GM12865 (cell line): ENCODE results near the gene PRLR.

Source experiments
- DNase-seq: peaks from one replicate; pipeline ENCODE4 v3.0.0; 2010; ENCODE audit warnings: low read depth
- H3K4me3 ChIP-seq: 2 replicates; pipeline ENCODE4 v1.5.1; 2011; ENCODE audit warnings: mild to moderate bottlenecking, low read depth, low read length, control low read depth
- TF ChIP-seq, protein P1 (sequence below): IDR thresholded peaks from 2 replicates; pipeline ENCODE4 v1.5.1; 2011; ENCODE audit warnings: low read length, control low read depth, low read depth, inconsistent platforms; ENCODE audit not compliant: insufficient read depth; ENCODE audit errors: missing control alignments

The PRLR gene

DNA sequence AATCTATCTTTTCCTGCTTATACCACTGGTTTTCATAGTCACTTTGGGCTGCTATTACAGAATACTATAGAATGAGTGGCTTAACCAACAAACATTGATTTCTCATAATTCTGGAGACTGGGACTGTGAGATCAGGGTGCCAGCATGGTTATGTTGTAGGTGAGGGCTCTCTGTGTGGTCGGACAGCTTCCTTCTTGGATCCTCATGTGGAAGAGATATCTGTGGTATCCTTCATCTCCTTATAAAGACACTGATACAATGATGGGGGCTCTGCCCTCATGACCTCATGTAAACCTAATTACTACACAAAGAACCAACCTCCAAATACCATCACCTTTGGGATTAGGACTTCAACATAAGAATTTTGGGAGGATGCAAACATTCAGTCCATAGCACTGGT, 13.9 kb upstream of the PRLR start:
- no peak overlapping the region for H3K4me3 ChIP-seq
- TF ChIP-seq, protein P1, sequence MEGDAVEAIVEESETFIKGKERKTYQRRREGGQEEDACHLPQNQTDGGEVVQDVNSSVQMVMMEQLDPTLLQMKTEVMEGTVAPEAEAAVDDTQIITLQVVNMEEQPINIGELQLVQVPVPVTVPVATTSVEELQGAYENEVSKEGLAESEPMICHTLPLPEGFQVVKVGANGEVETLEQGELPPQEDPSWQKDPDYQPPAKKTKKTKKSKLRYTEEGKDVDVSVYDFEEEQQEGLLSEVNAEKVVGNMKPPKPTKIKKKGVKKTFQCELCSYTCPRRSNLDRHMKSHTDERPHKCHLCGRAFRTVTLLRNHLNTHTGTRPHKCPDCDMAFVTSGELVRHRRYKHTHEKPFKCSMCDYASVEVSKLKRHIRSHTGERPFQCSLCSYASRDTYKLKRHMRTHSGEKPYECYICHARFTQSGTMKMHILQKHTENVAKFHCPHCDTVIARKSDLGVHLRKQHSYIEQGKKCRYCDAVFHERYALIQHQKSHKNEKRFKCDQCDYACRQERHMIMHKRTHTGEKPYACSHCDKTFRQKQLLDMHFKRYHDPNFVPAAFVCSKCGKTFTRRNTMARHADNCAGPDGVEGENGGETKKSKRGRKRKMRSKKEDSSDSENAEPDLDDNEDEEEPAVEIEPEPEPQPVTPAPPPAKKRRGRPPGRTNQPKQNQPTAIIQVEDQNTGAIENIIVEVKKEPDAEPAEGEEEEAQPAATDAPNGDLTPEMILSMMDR = no peak
- no peak for DNase-seq

DNA sequence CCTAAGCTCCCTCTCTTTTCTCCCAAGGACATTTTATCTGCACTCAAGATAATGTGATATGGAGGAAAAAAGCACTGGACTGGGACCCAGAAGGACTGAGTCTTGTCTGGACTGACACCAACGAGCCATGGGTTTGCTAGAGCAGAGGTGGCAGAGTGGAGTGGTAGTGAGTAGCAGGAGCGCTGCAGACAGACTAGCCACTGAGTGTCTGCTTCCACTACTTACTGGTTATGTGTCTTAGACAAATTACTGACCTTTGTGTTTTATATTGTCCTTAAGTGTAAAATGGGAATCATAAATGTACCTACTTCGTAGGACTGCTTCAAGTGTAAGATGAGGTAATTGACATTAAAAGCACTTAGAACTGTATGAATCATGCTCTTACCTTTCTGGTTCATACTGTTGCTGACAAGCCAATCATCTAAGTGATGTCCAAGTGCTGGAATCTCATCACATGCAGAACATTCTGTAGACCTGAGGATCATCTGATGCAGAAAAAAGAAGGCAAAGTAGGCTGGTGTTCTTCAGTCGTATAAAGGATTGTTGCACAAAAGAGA, 12.5 kb upstream of the PRLR start:
- DNase-seq = no peak
- H3K4me3 ChIP-seq = no peak overlapping the region
- TF ChIP-seq, protein P1 = no peak

DNA sequence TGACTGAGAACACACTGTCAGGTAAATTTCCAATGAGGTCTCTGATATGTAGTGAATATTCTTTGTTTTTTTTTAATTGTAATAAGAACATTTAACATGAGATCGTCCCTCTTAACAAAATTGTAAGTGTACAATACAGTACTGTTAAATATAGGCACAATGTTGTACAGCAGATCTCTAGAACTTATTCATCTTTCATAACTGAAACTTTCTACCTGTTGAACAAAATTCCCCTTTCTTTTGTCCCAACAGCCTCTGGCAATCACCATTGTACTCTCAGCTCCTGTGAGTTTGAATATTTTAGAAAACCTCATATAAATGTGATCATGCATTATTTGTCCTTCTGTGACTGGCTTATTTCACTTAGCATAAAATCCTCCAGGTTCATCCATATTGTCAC, 10.6 kb upstream of the PRLR start:
- no peak overlapping the region for H3K4me3 ChIP-seq
- DNase-seq = no peak
- TF ChIP-seq, protein P1 = no peak

DNA sequence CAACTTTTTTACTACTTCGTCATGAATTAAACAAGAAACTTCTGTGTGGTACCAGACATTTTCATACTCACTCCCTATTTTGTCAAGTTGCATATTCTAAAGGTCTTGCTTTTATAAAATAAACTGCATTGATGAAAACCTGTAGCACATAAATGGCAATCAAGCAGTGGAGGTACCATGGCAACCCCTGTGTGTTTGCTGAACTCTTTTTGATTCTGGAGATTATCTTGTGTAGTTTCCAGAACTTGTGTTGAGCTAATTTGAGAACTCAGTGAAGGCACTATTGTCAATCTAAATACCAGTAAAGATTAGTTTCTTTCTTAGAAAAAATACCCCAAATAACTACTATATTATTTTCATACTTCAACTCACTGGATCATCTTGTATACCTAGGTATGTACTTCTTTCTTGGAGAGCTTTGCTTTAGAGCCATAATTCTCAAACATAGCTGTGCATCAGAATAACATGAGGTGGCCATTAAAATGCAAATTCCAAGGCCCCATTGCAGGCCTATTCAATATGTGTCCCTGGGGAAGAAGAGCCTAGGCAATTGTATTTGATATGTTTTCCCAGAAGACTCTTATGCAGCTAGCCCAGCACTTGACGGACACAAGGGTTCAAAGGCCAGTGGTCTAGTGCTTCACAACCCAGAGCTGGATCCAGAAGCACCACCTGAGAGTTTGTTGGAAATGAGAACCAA, 9.8 kb upstream of the PRLR start:
- TF ChIP-seq, protein P1 = no peak
- DNase-seq = no peak
- no peak overlapping the region for H3K4me3 ChIP-seq

DNA sequence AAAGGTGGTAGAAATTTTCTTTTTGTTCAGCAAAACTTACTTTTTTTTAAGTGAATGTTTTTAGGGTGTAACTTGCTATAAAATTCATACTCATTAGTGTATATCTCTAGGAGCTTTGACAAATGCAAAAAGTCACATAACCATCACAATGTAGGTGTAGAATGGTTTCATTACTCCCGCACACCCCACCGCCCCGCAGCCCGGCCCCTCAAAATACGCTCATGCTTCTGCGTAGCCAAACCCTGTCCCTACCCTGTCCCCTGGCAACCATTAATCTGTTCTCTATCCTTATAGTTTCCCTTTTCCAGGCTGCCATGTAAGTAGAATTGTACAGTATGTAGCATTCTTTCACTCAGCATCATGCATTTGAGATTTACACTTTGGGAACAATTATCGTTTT, 9.2 kb upstream of the PRLR start:
- no peak overlapping the region for H3K4me3 ChIP-seq
- DNase-seq = no peak
- TF ChIP-seq, protein P1 = no peak

DNA sequence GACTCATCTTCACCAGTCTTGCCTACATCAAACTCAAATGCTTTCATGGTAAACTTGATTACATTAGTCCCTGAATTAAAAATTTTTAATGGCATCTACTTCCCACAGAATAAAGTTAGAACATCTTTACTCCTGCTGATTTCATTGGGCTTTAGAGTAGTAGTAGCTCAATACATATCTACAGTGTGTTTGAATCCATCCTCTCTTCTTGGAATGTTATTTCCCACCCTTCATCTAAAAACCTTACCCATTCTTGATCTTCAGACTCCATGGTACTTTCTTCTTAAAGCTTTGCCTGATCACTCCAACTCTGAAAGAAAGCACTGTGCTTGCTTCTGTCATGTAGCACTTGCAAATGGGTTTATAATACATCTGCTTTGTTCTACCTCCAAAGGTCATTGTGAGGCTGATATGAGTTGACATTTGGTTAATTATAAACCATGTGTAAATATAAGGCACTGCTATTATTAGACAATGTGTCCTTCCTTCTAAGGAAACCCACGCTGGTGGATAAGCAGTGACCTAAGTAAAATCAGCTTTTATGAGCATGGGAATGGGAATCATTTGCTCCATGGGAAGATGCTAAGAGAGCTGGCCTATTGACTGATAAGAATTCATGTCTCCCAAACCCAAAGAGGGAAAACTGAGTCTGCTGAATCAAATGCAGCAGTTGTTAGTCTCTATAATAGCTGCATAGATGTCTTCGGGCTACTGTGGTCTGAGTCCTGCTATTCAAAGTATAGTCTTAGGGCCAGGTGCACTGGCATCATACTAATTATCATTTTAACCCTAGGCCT, 7.5 kb upstream of the PRLR start:
- TF ChIP-seq, protein P1 = no peak
- H3K4me3 ChIP-seq = no peak overlapping the region
- no peak for DNase-seq
